ENCODE results near the gene CHRM2. TPM values are rescaled to one million over a fixed set of nuclear protein-coding genes. Genes with fewer than 3 reads are reported as not detected.

CHRM2 gene
- total RNA-seq, 4 donors from 2014 or later = 6.6 to 29.5 (median 10.7) TPM

- Histone ChIP-seq H3K9me3 (no peaks in the 10 kb centered on the region), H3K27me3 (no peaks in the 10 kb centered on the region), H3K4me3 (no peak overlapping the region), H3K36me3 (no peaks in the 10 kb centered on the region), H3K4me1 (no peaks in the 10 kb centered on the region), H3K27ac (no peak overlapping the region)
- intact Hi-C loops (cut with DNase I; ENCODE audit: low total_unique reads) = no loop called here
- no peak for DNase-seq
- WGBS, 2 donors (ENCODE audit: low coverage in 1 of 2) = 24 to 53% methylated on average over 1 of the region's 1 CpG
- in situ Hi-C loops (cut with MboI; ENCODE audit: low pct_ligation_motif_present in 1 of 4, low pct_unique_long_range_greater_than_20kb in 1 of 4, low sequenced_read_pairs in 3 of 4) = no loop called here
- TF ChIP-seq EP300 (IDR thresholded peaks at IDR 0.05; ENCODE audit: low read depth) = no peak
- TF ChIP-seq POLR2A (IDR thresholded peaks at IDR 0.05) = no peak
- TF ChIP-seq CTCF (IDR thresholded peaks at IDR 0.05) = no peak
- TF ChIP-seq POLR2AphosphoS5 (IDR thresholded peaks at IDR 0.05) = no peak
These were observed 42.3 kb downstream of the CHRM2 start for GRCh38 chr7:136910771-136911170.

GRCh38 chr7:136911344-136911743 lies 42.9 kb downstream of the CHRM2 start:
- DNase-seq = no peak
- Histone ChIP-seq H3K4me3 (no peak overlapping the region), H3K9me3 (no peaks in the 10 kb centered on the region), H3K27ac (no peak overlapping the region), H3K36me3 (no peaks in the 10 kb centered on the region), H3K27me3 (no peaks in the 10 kb centered on the region), H3K4me1 (no peaks in the 10 kb centered on the region)
- intact Hi-C loops (cut with DNase I; ENCODE audit: low total_unique reads) = no loop called here
- 48 to 69% methylated on average over 5 to 6 of the region's 6 CpGs for WGBS, 2 donors (ENCODE audit: low coverage in 1 of 2)
- in situ Hi-C loops (cut with MboI; ENCODE audit: low pct_ligation_motif_present in 1 of 4, low pct_unique_long_range_greater_than_20kb in 1 of 4, low sequenced_read_pairs in 3 of 4) = no loop called here
- no peak for TF ChIP-seq EP300 (IDR thresholded peaks at IDR 0.05; ENCODE audit: low read depth)
- no peak for TF ChIP-seq POLR2AphosphoS5 (IDR thresholded peaks at IDR 0.05)
- TF ChIP-seq POLR2A (IDR thresholded peaks at IDR 0.05) = no peak
- TF ChIP-seq CTCF (IDR thresholded peaks at IDR 0.05) = no peak

GRCh38 chr7:136912339-136912738 lies 43.9 kb downstream of the CHRM2 start:
- TF ChIP-seq EP300 (IDR thresholded peaks at IDR 0.05; ENCODE audit: low read depth) (no peak), POLR2AphosphoS5 (IDR thresholded peaks at IDR 0.05) (no peak), POLR2A (IDR thresholded peaks at IDR 0.05) (no peak), CTCF (IDR thresholded peaks at IDR 0.05) (no peak)
- Histone ChIP-seq H3K4me1 (no peaks in the 10 kb centered on the region), H3K27ac (no peak overlapping the region), H3K9me3 (no peaks in the 10 kb centered on the region), H3K4me3 (no peak overlapping the region), H3K36me3 (no peaks in the 10 kb centered on the region), H3K27me3 (no peaks in the 10 kb centered on the region)
- no peak for DNase-seq
- 45 to 58% methylated on average over 2 to 3 of the region's 3 CpGs for WGBS, 2 donors (ENCODE audit: low coverage in 1 of 2)
- in situ Hi-C loops (cut with MboI; ENCODE audit: low pct_ligation_motif_present in 1 of 4, low pct_unique_long_range_greater_than_20kb in 1 of 4, low sequenced_read_pairs in 3 of 4) (no loop called here), intact Hi-C loops (cut with DNase I; ENCODE audit: low total_unique reads) (no loop called here)

- Histone ChIP-seq H3K36me3 (no peaks in the 10 kb centered on the region), H3K27ac (no peak overlapping the region), H3K27me3 (no peaks in the 10 kb centered on the region), H3K9me3 (no peaks in the 10 kb centered on the region), H3K4me3 (no peak overlapping the region), H3K4me1 (no peaks in the 10 kb centered on the region)
- 72 to 85% methylated on average over 3 of the region's 3 CpGs for WGBS, 2 donors (ENCODE audit: low coverage in 1 of 2)
- TF ChIP-seq POLR2A (IDR thresholded peaks at IDR 0.05) (no peak), POLR2AphosphoS5 (IDR thresholded peaks at IDR 0.05) (no peak), EP300 (IDR thresholded peaks at IDR 0.05; ENCODE audit: low read depth) (no peak), CTCF (IDR thresholded peaks at IDR 0.05) (no peak)
- intact Hi-C loops (cut with DNase I; ENCODE audit: low total_unique reads) = no loop called here
- no peak for DNase-seq
- in situ Hi-C loops (cut with MboI; ENCODE audit: low pct_ligation_motif_present in 1 of 4, low pct_unique_long_range_greater_than_20kb in 1 of 4, low sequenced_read_pairs in 3 of 4) = no loop called here
These were observed 45.6 kb downstream of the CHRM2 start for GRCh38 chr7:136914016-136914415.
